HG03025 (cell line): ENCODE measurements around the gene CAMSAP1.

Source experiments
- ATAC-seq: cut with Tn5 transposase; IDR thresholded peaks from one replicate; pipeline ENCODE4 v1.9.1; 2021; ENCODE audit warnings: mild to moderate bottlenecking, moderate library complexity; ENCODE audit not compliant: unreplicated experiment, low FRiP score

CAMSAP1 gene

GRCh38 chr9:135780626-135781025 is 126.7 kb downstream of the CAMSAP1 start:
- no peak for ATAC-seq

GRCh38 chr9:135780086-135780485 is 127.3 kb downstream of the CAMSAP1 start:
- no peak for ATAC-seq

GRCh38 chr9:135779571-135779970 is 127.8 kb downstream of the CAMSAP1 start:
- no peak for ATAC-seq

GRCh38 chr9:135778421-135778820 is 128.9 kb downstream of the CAMSAP1 start:
- ATAC-seq = no peak

GRCh38 chr9:135777623-135778177 is 129.6 kb downstream of the CAMSAP1 start:
- ATAC-seq = no peak

GRCh38 chr9:135776893-135777622 is 130.3 kb downstream of the CAMSAP1 start:
- ATAC-seq = no peak

- no peak for ATAC-seq
These were observed 131.4 kb downstream of the CAMSAP1 start for GRCh38 chr9:135775911-135776310.

- ATAC-seq = no peak
These were observed 132.4 kb downstream of the CAMSAP1 start for GRCh38 chr9:135774794-135775525.

GRCh38 chr9:135774239-135774747 is 133.1 kb downstream of the CAMSAP1 start:
- no peak for ATAC-seq

GRCh38 chr9:135773530-135774238 is 133.7 kb downstream of the CAMSAP1 start:
- ATAC-seq = no peak

- ATAC-seq = no peak
These were observed 134.4 kb downstream of the CAMSAP1 start for GRCh38 chr9:135772702-135773493.

GRCh38 chr9:135772056-135772646 is 135.2 kb downstream of the CAMSAP1 start:
- no peak for ATAC-seq

GRCh38 chr9:135771401-135772051 is 135.8 kb downstream of the CAMSAP1 start:
- no peak for ATAC-seq

- ATAC-seq = no peak
These were observed 136.6 kb downstream of the CAMSAP1 start for GRCh38 chr9:135770771-135771170.

- no peak for ATAC-seq
These were observed 137.2 kb downstream of the CAMSAP1 start for GRCh38 chr9:135770203-135770535.

- no peak for ATAC-seq
These were observed 137.7 kb downstream of the CAMSAP1 start for GRCh38 chr9:135769489-135770202.

GRCh38 chr9:135768516-135769218 is 138.7 kb downstream of the CAMSAP1 start:
- no peak for ATAC-seq

GRCh38 chr9:135766707-135767106 is 140.6 kb downstream of the CAMSAP1 start:
- ATAC-seq = no peak
